Esophagus squamous epithelium (tissue), 4 donors: ENCODE results near the gene CLTC.

ENCODE experiments used
- CTCF ChIP-seq, 6 experiments: fragments of 450-650 bp in 4 of 6; fragments of 200-600 bp in 2 of 6; sonication (generic) in 2 of 6; IDR thresholded peaks; one replicate each; pipeline ENCODE4 v1.5.1; 2016 to 2019; ENCODE audit warnings: antibody characterized with exemption in 6 of 6, mild to moderate bottlenecking in 4 of 6, moderate library complexity in 4 of 6
- POLR2A ChIP-seq, 4 donors: fragments of 450-650 bp; IDR thresholded peaks; one replicate each; pipeline ENCODE4 v1.6.1; 2017; ENCODE audit warnings: antibody characterized with exemption in 4 of 4, mild to moderate bottlenecking in 4 of 4, moderate library complexity in 3 of 4

GRCh38 chr17:59669411-59669810 lies 49.7 kb downstream of the CLTC start:
- TF ChIP-seq CTCF (IDR thresholded peaks at IDR 0.05) (no peak), POLR2A (IDR thresholded peaks at IDR 0.05) (no peak)
